ENCODE data around the gene AP4M1. TPM values are rescaled to one million over a fixed set of nuclear protein-coding genes. Genes with fewer than 3 reads are reported as not detected.

The AP4M1 gene
- total and polyA plus RNA-seq, 2 donors (not counting 1 experiment from before 2014, with no cell fraction given) = 17.2 to 19.6 TPM

Other genes with a start within 250 kb of the AP4M1 start
- 0.17 TPM in 1 of 2 replicates, not detected in the other for gene OR2AE1, start 224.6 kb upstream of the AP4M1 start, total RNA-seq
- gene OR2AE1, start 224.6 kb upstream of the AP4M1 start, polyA plus RNA-seq = 0.07 and 0.10 TPM in 2 replicates
- gene TRIM4, start 182.1 kb upstream of the AP4M1 start, total RNA-seq = 31.5 and 35.4 TPM in 2 replicates
- gene TRIM4, start 182.1 kb upstream of the AP4M1 start, polyA plus RNA-seq = 19.6 and 23.1 TPM in 2 replicates
- not detected in 2 replicates for gene GJC3, start 172.0 kb upstream of the AP4M1 start, total RNA-seq
- not detected in 2 replicates for gene GJC3, start 172.0 kb upstream of the AP4M1 start, polyA plus RNA-seq
- gene AZGP1, start 125.6 kb upstream of the AP4M1 start, total RNA-seq = not detected in 2 replicates
- not detected in 2 replicates for gene AZGP1, start 125.6 kb upstream of the AP4M1 start, polyA plus RNA-seq
- gene ZKSCAN1, start 86.0 kb upstream of the AP4M1 start, total RNA-seq = 39.0 and 50.2 TPM in 2 replicates
- 21.0 and 25.3 TPM in 2 replicates for gene ZKSCAN1, start 86.0 kb upstream of the AP4M1 start, polyA plus RNA-seq
- gene ZSCAN21, start 51.9 kb upstream of the AP4M1 start, total RNA-seq = 11.1 and 12.1 TPM in 2 replicates
- 9.4 and 11.3 TPM in 2 replicates for gene ZSCAN21, start 51.9 kb upstream of the AP4M1 start, polyA plus RNA-seq
- gene ZNF3, start 19.9 kb upstream of the AP4M1 start, total RNA-seq = 26.8 and 30.8 TPM in 2 replicates
- 19.7 and 20.4 TPM in 2 replicates for gene ZNF3, start 19.9 kb upstream of the AP4M1 start, polyA plus RNA-seq
- gene COPS6, start 12.7 kb upstream of the AP4M1 start, total RNA-seq = 43.1 and 71.0 TPM in 2 replicates
- gene COPS6, start 12.7 kb upstream of the AP4M1 start, polyA plus RNA-seq = 188 and 312 TPM in 2 replicates
- 16.7 and 24.4 TPM in 2 replicates for gene MCM7, start 246 bp upstream of the AP4M1 start, total RNA-seq
- 34.3 and 110 TPM in 2 replicates for gene MCM7, start 246 bp upstream of the AP4M1 start, polyA plus RNA-seq
- 33.1 and 41.5 TPM in 2 replicates for gene TAF6, start 17.7 kb downstream of the AP4M1 start, total RNA-seq
- gene TAF6, start 17.7 kb downstream of the AP4M1 start, polyA plus RNA-seq = 16.2 and 23.6 TPM in 2 replicates
- 21.6 and 38.3 TPM in 2 replicates for gene CNPY4, start 18.0 kb downstream of the AP4M1 start, total RNA-seq
- 29.1 and 40.7 TPM in 2 replicates for gene CNPY4, start 18.0 kb downstream of the AP4M1 start, polyA plus RNA-seq
- 1.8 and 2.5 TPM in 2 replicates for gene MBLAC1, start 25.3 kb downstream of the AP4M1 start, total RNA-seq
- 0.75 and 1.1 TPM in 2 replicates for gene MBLAC1, start 25.3 kb downstream of the AP4M1 start, polyA plus RNA-seq
- gene LAMTOR4, start 47.3 kb downstream of the AP4M1 start, total RNA-seq = 95.0 and 110 TPM in 2 replicates
- 116 and 165 TPM in 2 replicates for gene LAMTOR4, start 47.3 kb downstream of the AP4M1 start, polyA plus RNA-seq
- 5.6 and 5.9 TPM in 2 replicates for gene TRAPPC14, start 57.1 kb downstream of the AP4M1 start, total RNA-seq
- gene TRAPPC14, start 57.1 kb downstream of the AP4M1 start, polyA plus RNA-seq = 1.9 and 2.4 TPM in 2 replicates
- gene GAL3ST4, start 67.0 kb downstream of the AP4M1 start, total RNA-seq = 3.9 and 7.1 TPM in 2 replicates
- gene GAL3ST4, start 67.0 kb downstream of the AP4M1 start, polyA plus RNA-seq = 10.3 and 14.6 TPM in 2 replicates
- gene GPC2, start 75.7 kb downstream of the AP4M1 start, total RNA-seq = 1.8 and 2.3 TPM in 2 replicates
- gene GPC2, start 75.7 kb downstream of the AP4M1 start, polyA plus RNA-seq = 0.35 and 0.60 TPM in 2 replicates
- 0.50 and 0.77 TPM in 2 replicates for gene STAG3, start 76.3 kb downstream of the AP4M1 start, total RNA-seq
- gene STAG3, start 76.3 kb downstream of the AP4M1 start, polyA plus RNA-seq = 0.27 and 0.34 TPM in 2 replicates
- gene PVRIG, start 118.3 kb downstream of the AP4M1 start, total RNA-seq = not detected in 2 replicates
- not detected in 2 replicates for gene PVRIG, start 118.3 kb downstream of the AP4M1 start, polyA plus RNA-seq
- gene SPDYE3, start 206.1 kb downstream of the AP4M1 start, total RNA-seq = not detected in 2 replicates
- not detected in 2 replicates for gene SPDYE3, start 206.1 kb downstream of the AP4M1 start, polyA plus RNA-seq

All from fibroblast of lung (primary cell).